HG02981 (cell line): ENCODE measurements around the gene LINC00632.
"Not testable (repeated sequence)": the region's sequence is repeated elsewhere in the genome, so short reads cannot be mapped to it uniquely, and the experiment has no call there.

ENCODE experiments used
- ATAC-seq: cut with Tn5 transposase; IDR thresholded peaks from one replicate; pipeline ENCODE4 v1.9.1; 2021; ENCODE audit warnings: mild to moderate bottlenecking, moderate library complexity; ENCODE audit not compliant: unreplicated experiment

Gene LINC00632

DNA sequence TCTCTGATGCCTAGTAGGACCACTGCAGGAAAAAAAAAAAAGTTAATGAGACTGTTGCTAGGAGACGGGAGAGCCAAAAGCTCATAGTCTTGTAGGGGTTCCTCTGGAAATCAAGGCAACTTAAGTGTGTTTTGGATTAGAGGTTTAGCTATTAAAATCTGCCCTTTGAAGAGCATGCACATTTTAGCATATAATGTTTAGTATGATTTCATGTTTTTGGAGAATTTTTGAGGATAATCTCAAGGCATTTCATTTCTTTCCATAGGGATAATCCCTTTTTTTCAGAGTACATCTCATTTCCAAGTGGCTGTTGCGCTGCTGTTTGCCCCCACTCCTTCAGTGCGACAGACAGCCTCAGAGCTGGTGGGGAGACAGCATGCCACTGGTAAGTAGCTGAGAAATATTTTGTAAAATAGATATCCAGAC lies at the start of gene LINC00632:
TSS of gene LINC00632 (plus strand) at position 339 of the 426 bp plus-strand sequence.
- no peak for ATAC-seq

DNA sequence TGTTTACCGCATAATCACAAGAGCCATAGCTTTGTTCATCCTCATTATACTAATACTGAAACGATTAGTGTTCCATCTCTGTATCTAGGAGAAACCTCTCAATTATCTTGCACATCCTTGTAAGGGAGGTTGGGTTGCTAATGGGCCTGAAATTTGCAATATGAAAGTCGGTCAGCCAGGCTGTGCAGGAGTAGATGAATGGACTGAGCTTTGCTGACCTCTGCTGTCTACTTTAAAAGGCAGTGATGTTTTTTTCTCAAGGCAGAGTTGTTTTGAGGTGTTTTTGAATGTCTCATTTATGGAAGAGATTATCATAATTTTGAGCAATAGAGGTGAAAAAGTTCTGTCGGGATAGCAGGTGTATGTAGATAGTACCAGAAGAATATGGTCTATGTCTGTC lies 47.9 kb upstream of the LINC00632 start:
- ATAC-seq: no peak

DNA sequence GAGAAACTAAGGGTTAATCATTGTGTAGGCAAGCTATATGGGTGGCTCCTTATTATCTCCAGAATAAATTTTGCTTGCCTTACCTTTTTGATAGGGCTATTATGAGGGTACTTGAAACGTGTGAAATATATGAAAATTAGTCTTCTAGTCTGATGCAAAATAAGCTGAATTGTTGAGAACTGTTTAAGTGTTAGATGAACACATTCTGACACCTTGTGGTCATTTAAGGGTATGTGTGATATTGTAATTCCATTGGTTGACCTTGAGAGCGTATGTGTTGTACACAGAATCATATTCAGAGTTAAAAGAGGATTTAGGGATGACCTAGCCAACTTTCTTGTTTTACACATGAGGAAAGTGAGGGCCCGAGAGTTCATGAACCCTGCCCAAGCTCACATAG lies 44.6 kb upstream of the LINC00632 start:
- ATAC-seq: no peak

GRCh38 chrX:140672840-140673731 lies 36.5 kb upstream of the LINC00632 start:
- ATAC-seq: no peak

DNA sequence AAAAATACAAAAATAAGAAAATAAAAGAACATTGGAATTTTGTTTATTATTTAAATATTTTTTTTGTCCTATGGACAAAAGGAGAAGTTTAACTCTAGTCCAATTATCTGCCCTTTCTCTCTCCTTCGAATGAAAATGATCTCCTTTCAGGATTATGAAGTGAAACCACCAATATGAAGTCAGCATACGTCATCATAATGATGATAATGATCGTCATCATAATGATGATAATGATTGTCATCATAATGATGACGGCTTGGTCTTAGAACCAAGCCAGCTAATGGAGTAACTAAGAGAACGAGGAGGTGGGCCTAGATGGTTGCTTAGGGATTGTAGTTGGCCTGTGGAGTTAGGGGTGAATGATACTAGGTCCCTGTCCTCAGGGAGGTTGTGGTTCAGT lies 21.9 kb upstream of the LINC00632 start:
- no peak for ATAC-seq

DNA sequence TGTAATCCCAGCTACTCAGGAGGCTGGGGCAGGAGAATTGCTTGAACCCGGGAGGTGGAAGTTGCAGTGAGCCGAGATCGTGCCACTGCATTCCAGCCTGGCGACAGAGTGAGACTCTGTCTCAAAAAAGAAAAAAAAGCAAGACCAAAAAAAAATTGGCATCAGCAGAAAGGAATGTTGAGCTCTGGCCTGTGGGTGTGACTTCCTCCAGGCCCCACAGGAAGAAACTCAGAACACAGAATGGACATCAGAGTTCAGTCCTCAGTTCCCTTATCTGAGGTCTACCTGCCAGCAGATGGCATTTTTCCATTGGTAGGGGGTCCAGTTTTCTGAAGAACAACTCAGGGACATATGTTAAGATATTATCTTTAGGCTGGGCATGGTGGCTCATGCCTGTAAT lies 18.0 kb upstream of the LINC00632 start:
- ATAC-seq: not testable (repeated sequence)

GRCh38 chrX:140697618-140698017 lies 11.9 kb upstream of the LINC00632 start:
- ATAC-seq: no peak

DNA sequence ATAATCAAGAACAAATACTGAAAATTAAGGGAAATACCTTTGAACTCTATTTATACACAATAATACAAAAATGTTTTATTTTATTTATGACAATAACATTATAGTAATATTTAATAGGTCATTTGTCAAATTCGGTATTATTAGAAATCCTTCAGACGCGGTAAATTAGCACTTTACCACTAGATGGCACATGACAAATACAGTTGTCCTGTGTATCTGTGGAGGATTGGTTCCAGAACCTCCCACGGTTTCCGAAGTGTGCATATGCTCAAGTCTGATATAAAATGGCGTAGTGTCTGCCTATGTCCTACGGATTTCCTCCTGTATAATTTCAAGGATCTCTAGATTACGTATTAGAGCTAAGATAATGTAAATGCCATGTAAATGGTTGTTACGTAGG lies 8.1 kb upstream of the LINC00632 start:
- no peak for ATAC-seq

GRCh38 chrX:140710710-140711109 lies 1.2 kb downstream of the LINC00632 start:
- no peak for ATAC-seq

GRCh38 chrX:140711894-140712293 lies 2.3 kb downstream of the LINC00632 start:
- no peak for ATAC-seq

DNA sequence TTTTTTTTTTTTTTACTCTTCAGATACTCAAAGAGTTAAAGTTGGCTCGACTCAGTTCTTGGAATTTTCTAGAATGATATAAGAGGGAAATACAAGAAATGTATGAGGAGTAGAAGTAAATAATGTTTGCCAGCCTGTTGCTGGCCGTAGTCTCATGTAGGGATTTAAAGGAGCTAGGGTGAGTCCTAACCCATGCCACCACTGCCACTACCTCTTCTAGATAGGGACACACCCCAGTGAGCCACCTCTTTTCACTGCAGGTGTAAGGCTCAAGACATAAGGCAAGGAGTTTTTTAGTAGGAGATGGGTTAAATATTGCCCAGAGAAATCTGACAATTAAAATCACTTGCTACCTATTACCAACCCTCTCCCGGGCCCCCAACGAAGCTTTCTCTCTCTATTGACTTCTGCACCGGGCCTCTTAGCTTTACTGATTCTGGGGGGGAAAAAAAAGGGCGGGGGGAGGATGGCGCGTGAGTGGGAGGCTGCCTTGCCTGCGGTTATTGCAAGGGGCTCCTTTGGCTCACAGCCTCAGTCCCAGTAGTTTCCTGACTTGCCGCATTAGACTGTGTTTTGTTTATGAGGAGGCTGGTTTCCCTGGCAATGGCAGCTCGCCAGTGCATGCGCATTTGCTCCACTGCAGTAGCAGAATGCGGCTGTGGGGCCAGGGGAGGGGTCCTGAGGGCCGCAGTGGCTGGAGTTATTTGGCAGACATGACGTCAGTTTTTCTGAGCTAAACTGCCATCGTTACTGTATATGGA lies 3.0 kb downstream of the LINC00632 start:
- peak; percentile 49 for ATAC-seq

- ATAC-seq: peak; percentile 82
Measured at GRCh38 chrX:140713174-140713539, 3.6 kb downstream of the LINC00632 start.

- no peak for ATAC-seq
Measured at GRCh38 chrX:140715787-140716186, 6.2 kb downstream of the LINC00632 start.

DNA sequence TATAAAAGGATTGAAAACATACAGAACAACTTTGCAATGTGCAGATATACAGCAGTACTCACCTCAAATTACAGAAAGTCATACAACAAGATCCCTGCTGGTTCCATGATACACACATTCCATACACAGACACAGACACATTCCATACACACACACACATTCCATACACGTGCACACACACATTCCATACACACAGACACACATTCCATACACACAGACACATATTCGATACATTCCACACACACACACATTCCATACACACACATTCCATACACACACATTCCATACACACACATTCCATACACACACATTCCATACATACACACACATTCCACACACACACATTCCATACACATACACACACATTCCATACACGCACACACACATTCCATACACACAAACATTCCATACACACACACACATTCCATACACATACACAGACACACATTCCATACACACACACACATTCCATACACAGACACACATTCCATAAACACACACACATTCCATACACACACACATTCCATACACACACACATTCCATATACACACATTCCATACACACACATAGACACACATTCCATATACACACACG lies 13.7 kb downstream of the LINC00632 start:
- ATAC-seq: no peak

GRCh38 chrX:140724309-140724708 lies 14.8 kb downstream of the LINC00632 start:
- no peak for ATAC-seq

GRCh38 chrX:140724736-140725135 lies 15.2 kb downstream of the LINC00632 start:
- no peak for ATAC-seq

- ATAC-seq: no peak
Measured at GRCh38 chrX:140725500-140725899, 15.9 kb downstream of the LINC00632 start.

GRCh38 chrX:140733766-140734342 lies 24.3 kb downstream of the LINC00632 start:
- no peak for ATAC-seq

DNA sequence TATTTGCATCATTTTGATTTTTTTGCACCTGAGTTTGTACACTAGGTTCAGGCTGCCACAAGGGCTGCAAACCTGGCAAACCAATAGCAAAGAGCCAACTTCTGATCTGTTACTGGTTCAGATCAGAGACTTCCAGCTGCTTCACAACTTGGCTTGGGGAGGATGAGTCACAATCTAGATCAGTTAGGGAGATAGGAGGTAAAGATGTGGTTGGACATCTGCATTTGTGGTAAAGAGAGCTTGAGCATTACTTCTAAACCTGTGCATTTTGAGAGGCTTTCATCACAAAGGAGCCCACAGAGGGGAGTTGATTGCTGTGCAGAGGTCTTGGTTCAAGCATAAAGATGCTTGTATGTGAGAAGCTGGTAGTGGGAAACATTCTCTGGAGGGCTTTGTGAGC lies 34.5 kb downstream of the LINC00632 start:
- no peak for ATAC-seq

- ATAC-seq: no peak
Measured at GRCh38 chrX:140756941-140757340, 47.4 kb downstream of the LINC00632 start.

DNA sequence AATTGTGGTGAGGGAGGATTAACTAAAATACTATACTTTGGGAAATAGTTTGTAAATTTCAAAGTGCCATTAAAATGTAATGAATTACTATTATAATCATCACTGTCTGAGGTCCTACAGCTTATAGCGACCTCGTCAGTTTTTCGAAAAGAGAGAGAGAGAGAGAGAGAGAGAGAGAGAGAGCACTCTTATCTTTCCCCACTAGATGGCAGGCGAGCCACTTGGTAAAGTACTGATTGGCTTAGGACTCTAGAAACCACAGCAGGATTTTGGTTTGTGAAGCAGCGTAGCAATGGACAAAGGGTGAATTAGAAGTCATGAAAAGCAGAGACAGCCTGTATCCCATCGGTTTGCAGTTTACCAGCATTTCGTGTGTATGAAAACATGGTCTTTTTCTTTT lies 52.5 kb downstream of the LINC00632 start:
- ATAC-seq: peak; percentile 74
